NCI-H1105 (cell line): ENCODE measurements around the gene PLCH1.
A peak's percentile ranks its signal among the peaks of the same experiment; 100 is the strongest.

Experiments
- DNase-seq: peaks from one replicate; lab custom pipeline; 2025; lab: John Stamatoyannopoulos, UW

PLCH1 gene

GRCh38 chr3:155744626-155745324 lies at the start of gene PLCH1:
PLCH1 (minus strand) TSS chr3:155745071; CDS start chr3:155704224, 40,847 bp downstream.
- peak; percentile 80 for DNase-seq

GRCh38 chr3:155792532-155792931 lies 47.7 kb upstream of the PLCH1 start:
- DNase-seq, result no peak

- DNase-seq, result no peak
Observed at GRCh38 chr3:155791190-155791589, 46.3 kb upstream of the PLCH1 start.

- DNase-seq, result no peak
Observed at GRCh38 chr3:155790272-155790925, 45.5 kb upstream of the PLCH1 start.

- peak; percentile 46 for DNase-seq
Observed at GRCh38 chr3:155785662-155786295, 40.9 kb upstream of the PLCH1 start.

GRCh38 chr3:155782390-155782953 lies 37.6 kb upstream of the PLCH1 start:
- no peak for DNase-seq

- DNase-seq, result no peak
Observed at GRCh38 chr3:155780291-155780690, 35.4 kb upstream of the PLCH1 start.

GRCh38 chr3:155778462-155778861 lies 33.6 kb upstream of the PLCH1 start:
- DNase-seq, result no peak

- DNase-seq, result no peak
Observed at GRCh38 chr3:155772801-155773200, 27.9 kb upstream of the PLCH1 start.

- DNase-seq, result no peak
Observed at GRCh38 chr3:155771126-155771525, 26.3 kb upstream of the PLCH1 start.

- no peak for DNase-seq
Observed at GRCh38 chr3:155766206-155766605, 21.3 kb upstream of the PLCH1 start.

- DNase-seq, result no peak
Observed at GRCh38 chr3:155763870-155764463, 19.1 kb upstream of the PLCH1 start.

- DNase-seq, result no peak
Observed at GRCh38 chr3:155760653-155761052, 15.8 kb upstream of the PLCH1 start.

GRCh38 chr3:155757577-155757976 lies 12.7 kb upstream of the PLCH1 start:
- DNase-seq, result no peak

GRCh38 chr3:155753038-155753639 lies 8.3 kb upstream of the PLCH1 start:
- peak; percentile 30 for DNase-seq

GRCh38 chr3:155748611-155749365 lies 3.9 kb upstream of the PLCH1 start:
- no peak for DNase-seq

- DNase-seq, result no peak
Observed at GRCh38 chr3:155747946-155748290, 3.0 kb upstream of the PLCH1 start.

- no peak for DNase-seq
Observed at GRCh38 chr3:155747286-155747945, 2.5 kb upstream of the PLCH1 start.

- no peak for DNase-seq
Observed at GRCh38 chr3:155746703-155747102, 1.8 kb upstream of the PLCH1 start.

GRCh38 chr3:155745795-155746550 lies 1.1 kb upstream of the PLCH1 start:
- DNase-seq, result peak; percentile 70
